Mesendoderm (in vitro differentiated cells): Measurements from ENCODE around the gene FAM120C. TPM values are rescaled to one million over a fixed set of nuclear protein-coding genes. Genes with fewer than 3 reads are reported as not detected.

Experiments
- DNase-seq: peaks from one replicate; pipeline ENCODE4 v3.0.0; 2013
- H2AK5ac ChIP-seq: 2 replicates; pipeline ENCODE4 v1.6.1; 2013; ENCODE audit warnings: low read length, inconsistent platforms
- H2BK120ac ChIP-seq: 2 replicates; pipeline ENCODE4 v1.6.1; 2013; ENCODE audit warnings: low read depth, mild to moderate bottlenecking, low read length, moderate library complexity, mixed read lengths
- H2BK15ac ChIP-seq: replicated peaks from 2 replicates; pipeline ENCODE4 v1.6.1; 2013; ENCODE audit warnings: low read depth, mild to moderate bottlenecking, moderate library complexity
- H2BK5ac ChIP-seq: 2 replicates; pipeline ENCODE4 v1.6.1; 2013; ENCODE audit warnings: low read length, inconsistent platforms
- H3K18ac ChIP-seq: 2 replicates; pipeline ENCODE4 v1.6.1; 2013; ENCODE audit warnings: mild to moderate bottlenecking, low read length, mixed read lengths
- H3K23ac ChIP-seq: one replicate; pipeline ENCODE4 v1.6.1; 2013; ENCODE audit warnings: low read length
- H3K27ac ChIP-seq: 2 replicates; pipeline ENCODE4 v1.5.1; 2013; ENCODE audit warnings: low read depth, mild to moderate bottlenecking, inconsistent platforms, low read length, moderate library complexity
- H3K27me3 ChIP-seq: 2 replicates; pipeline ENCODE4 v1.6.1; 2013; ENCODE audit warnings: low read length, control low read depth, mild to moderate bottlenecking, inconsistent platforms; ENCODE audit not compliant: insufficient read depth, poor library complexity
- H3K36me3 ChIP-seq: 2 replicates; pipeline ENCODE4 v1.6.1; 2013; ENCODE audit warnings: low read length, inconsistent platforms; ENCODE audit not compliant: control insufficient read depth, insufficient read depth
- H3K4ac ChIP-seq: one replicate; pipeline ENCODE4 v1.6.1; 2013; ENCODE audit warnings: low read depth, mild to moderate bottlenecking, low read length, moderate library complexity
- H3K4me1 ChIP-seq: 2 replicates; pipeline ENCODE4 v1.6.1; 2013; ENCODE audit warnings: low read depth, low read length, inconsistent platforms; ENCODE audit not compliant: control insufficient read depth
- H3K4me2 ChIP-seq: 2 replicates; pipeline ENCODE4 v1.6.1; 2013; ENCODE audit warnings: low read length
- H3K4me3 ChIP-seq: 2 replicates; pipeline ENCODE4 v1.5.1; 2013; ENCODE audit warnings: mild to moderate bottlenecking, low read length
- H3K56ac ChIP-seq: one replicate; pipeline ENCODE4 v1.6.1; 2013; ENCODE audit warnings: low read length
- H3K79me1 ChIP-seq: 2 replicates; pipeline ENCODE4 v1.6.1; 2013; ENCODE audit warnings: low read length, inconsistent platforms
- H3K79me2 ChIP-seq: 2 replicates; pipeline ENCODE4 v1.6.1; 2013; ENCODE audit warnings: mild to moderate bottlenecking, low read length; ENCODE audit not compliant: control insufficient read depth, insufficient read depth
- H3K9ac ChIP-seq: 2 replicates; pipeline ENCODE4 v1.6.1; 2013; ENCODE audit warnings: low read length, inconsistent platforms
- H4K5ac ChIP-seq: one replicate; pipeline ENCODE4 v1.6.1; 2013; ENCODE audit warnings: low read length
- H4K8ac ChIP-seq: one replicate; pipeline ENCODE4 v1.6.1; 2013; ENCODE audit warnings: low read depth, mild to moderate bottlenecking, control low read depth, low read length, moderate library complexity
- WGBS: extraction: QIAGEN DNeasy Blood & Tissue Kit; methylation state at CpG from one replicate; pipeline ENCODE4 v1.1.7; 2013; ENCODE audit warnings: low lambda C conversion rate, missing lambda C conversion rate; ENCODE audit not compliant: insufficient coverage; ENCODE audit errors: extremely low coverage; 5-methylcytosine and 5-hydroxymethylcytosine counted together
- polyA plus RNA-seq, 2 experiments: library from polyadenylated mRNA; stranded (reverse); fragments of 200-250 nt; gene quantifications; one replicate each; pipeline ENCODE4 v1.2.3, GENCODE V29; 2013

The FAM120C gene
- polyA plus RNA-seq (2013, experiment 1 of 2), result 4.2 TPM
- polyA plus RNA-seq (2013, experiment 2 of 2), result 3.9 TPM

GRCh38 chrX:54182864-54183613 lies at the start of gene FAM120C:
FAM120C (minus strand) TSS chrX:54183254; CDS start chrX:54183198, 56 bp downstream.
- peak within 1 kb of the TSS; percentile 45 for H3K23ac ChIP-seq
- H3K79me2 ChIP-seq, result peaks cover 24% of the 10 kb centered on the region
- H3K4me2 ChIP-seq, result peak within 1 kb of the TSS; percentile 67
- H3K56ac ChIP-seq, result peak within 1 kb of the TSS; percentile 91
- peak; percentile 86 for DNase-seq
- H3K79me1 ChIP-seq, result no peaks in the 10 kb centered on the region
- H3K36me3 ChIP-seq, result no peaks in the 10 kb centered on the region
- H2BK15ac ChIP-seq, result no peak within 1 kb of the TSS
- H3K9ac ChIP-seq, result peak within 1 kb of the TSS; percentile 71
- H2BK120ac ChIP-seq, result no peak within 1 kb of the TSS
- H3K27me3 ChIP-seq, result no peaks in the 10 kb centered on the region
- no peak within 1 kb of the TSS for H4K5ac ChIP-seq
- H2BK5ac ChIP-seq, result no peak within 1 kb of the TSS
- H3K18ac ChIP-seq, result peak within 1 kb of the TSS; percentile 45
- no CpG with 5 or more reads among the region's 70 CpGs for WGBS
- peak within 1 kb of the TSS; percentile 72 for H3K27ac ChIP-seq
- H3K4me3 ChIP-seq, result peak within 1 kb of the TSS; percentile 44
- H2AK5ac ChIP-seq, result no peak within 1 kb of the TSS
- H3K4me1 ChIP-seq, result peaks cover 4% of the 10 kb centered on the region
- H4K8ac ChIP-seq, result peak within 1 kb of the TSS; percentile 93
- H3K4ac ChIP-seq, result peak within 1 kb of the TSS; percentile 99

- no peak overlapping the region for H3K4ac ChIP-seq
- no peak overlapping the region for H2AK5ac ChIP-seq
- H3K79me2 ChIP-seq, result no peaks in the 10 kb centered on the region
- no peak overlapping the region for H2BK5ac ChIP-seq
- no peak overlapping the region for H3K27ac ChIP-seq
- H4K8ac ChIP-seq, result no peak overlapping the region
- H2BK120ac ChIP-seq, result no peak overlapping the region
- H3K9ac ChIP-seq, result no peak overlapping the region
- DNase-seq, result peak; percentile 22
- no CpG with 5 or more reads among the region's 4 CpGs for WGBS
- H3K18ac ChIP-seq, result no peak overlapping the region
- no peak overlapping the region for H3K4me3 ChIP-seq
- no peak overlapping the region for H3K56ac ChIP-seq
- no peak overlapping the region for H4K5ac ChIP-seq
- no peak overlapping the region for H3K4me2 ChIP-seq
- no peaks in the 10 kb centered on the region for H3K4me1 ChIP-seq
- H3K79me1 ChIP-seq, result no peaks in the 10 kb centered on the region
- no peak overlapping the region for H2BK15ac ChIP-seq
- no peaks in the 10 kb centered on the region for H3K36me3 ChIP-seq
- H3K27me3 ChIP-seq, result no peaks in the 10 kb centered on the region
- no peak overlapping the region for H3K23ac ChIP-seq
Observed at GRCh38 chrX:54230435-54231148, 47.5 kb upstream of the FAM120C start.

DNA sequence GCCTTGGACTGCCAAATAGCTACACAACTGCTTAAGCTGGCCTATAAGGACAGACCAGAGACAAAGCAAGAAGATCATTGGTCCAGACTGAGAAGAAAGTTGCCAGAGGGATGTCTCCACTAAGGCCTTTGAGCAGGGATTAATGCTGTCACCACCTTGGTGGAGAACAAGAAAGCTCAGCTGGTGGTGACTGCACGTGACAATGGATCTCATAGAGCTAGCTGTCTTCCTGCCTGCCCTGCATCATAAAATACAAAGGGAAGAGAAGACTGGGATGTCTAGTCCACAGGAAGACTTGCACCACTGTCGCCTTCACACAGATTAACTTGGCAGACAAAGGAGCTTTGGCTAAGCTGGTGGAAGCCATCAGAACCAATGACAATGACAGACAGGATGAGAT lies 40.5 kb upstream of the FAM120C start:
- Histone ChIP-seq H3K4me2 (no peak overlapping the region), H3K27me3 (no peaks in the 10 kb centered on the region), H3K79me1 (no peaks in the 10 kb centered on the region), H3K23ac (no peak overlapping the region), H3K79me2 (no peaks in the 10 kb centered on the region), H3K36me3 (no peaks in the 10 kb centered on the region), H4K5ac (no peak overlapping the region), H2AK5ac (no peak overlapping the region), H4K8ac (no peak overlapping the region), H3K4me1 (no peaks in the 10 kb centered on the region), H3K27ac (no peak overlapping the region), H3K4ac (no peak overlapping the region), H3K18ac (no peak overlapping the region), H2BK120ac (no peak overlapping the region), H3K4me3 (no peak overlapping the region), H3K9ac (no peak overlapping the region), H2BK15ac (no peak overlapping the region), H2BK5ac (no peak overlapping the region), H3K56ac (no peak overlapping the region)
- peak; percentile 36 for DNase-seq
- no CpG with 5 or more reads among the region's 2 CpGs for WGBS

DNA sequence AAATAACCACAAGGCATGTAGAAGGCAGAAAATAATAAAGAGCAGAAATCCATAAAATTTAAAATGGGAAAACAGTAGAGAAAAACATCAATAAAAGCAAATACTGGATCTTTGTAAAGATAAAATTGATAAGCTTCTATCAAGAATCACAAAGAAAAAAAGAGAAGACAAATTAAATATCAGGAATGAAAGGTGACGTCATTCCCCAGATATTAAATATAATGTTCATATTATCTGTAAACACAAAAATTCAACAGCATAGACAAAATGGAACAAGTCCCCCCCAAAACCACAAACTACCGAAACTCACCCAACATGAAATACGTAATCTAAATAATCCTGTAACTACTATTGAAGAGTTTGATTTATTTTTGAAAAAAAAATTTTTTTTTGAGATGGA lies 30.5 kb upstream of the FAM120C start:
- no peak for DNase-seq
- no peak overlapping the region for H2AK5ac ChIP-seq

DNA sequence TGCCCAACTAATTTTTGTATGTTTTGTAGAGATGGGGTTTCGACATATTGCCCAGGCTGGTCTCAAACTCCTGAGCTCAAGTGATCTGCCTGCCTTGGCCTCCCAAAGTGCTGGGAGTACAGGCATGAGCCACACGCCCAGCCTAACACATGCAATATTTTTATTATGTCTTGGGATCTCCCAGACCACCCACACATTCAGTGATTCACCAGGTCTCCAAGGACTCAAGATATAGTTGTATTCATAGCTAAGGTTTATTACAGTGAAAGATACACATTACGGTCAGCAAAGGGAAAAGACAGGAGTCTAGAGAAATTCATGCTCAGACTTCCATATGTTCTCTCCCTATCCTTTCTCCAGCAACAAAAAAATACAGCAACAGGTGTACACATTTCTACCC lies 25.5 kb upstream of the FAM120C start:
- Histone ChIP-seq H3K4me2 (no peak overlapping the region), H3K79me2 (no peaks in the 10 kb centered on the region), H3K9ac (no peak overlapping the region), H3K4ac (no peak overlapping the region), H2BK5ac (no peak overlapping the region), H3K36me3 (no peaks in the 10 kb centered on the region), H3K18ac (no peak overlapping the region), H3K56ac (no peak overlapping the region), H3K27me3 (no peaks in the 10 kb centered on the region), H3K4me3 (no peak overlapping the region), H3K4me1 (no peaks in the 10 kb centered on the region), H3K27ac (no peak overlapping the region), H2AK5ac (no peak overlapping the region), H4K8ac (no peak overlapping the region), H4K5ac (no peak overlapping the region), H3K23ac (no peak overlapping the region), H2BK120ac (no peak overlapping the region), H3K79me1 (no peaks in the 10 kb centered on the region), H2BK15ac (no peak overlapping the region)
- no CpG with 5 or more reads among the region's 3 CpGs for WGBS
- DNase-seq, result no peak

More for the DNA sequence above, 30.5 kb upstream of the FAM120C start:
- Histone ChIP-seq H4K5ac (no peak overlapping the region), H2BK5ac (no peak overlapping the region), H4K8ac (no peak overlapping the region), H3K9ac (no peak overlapping the region), H2BK15ac (no peak overlapping the region), H3K79me1 (no peaks in the 10 kb centered on the region), H3K36me3 (no peaks in the 10 kb centered on the region), H3K4me2 (no peak overlapping the region), H3K56ac (no peak overlapping the region), H3K27me3 (no peaks in the 10 kb centered on the region), H3K4ac (no peak overlapping the region), H3K4me3 (no peak overlapping the region), H3K4me1 (no peaks in the 10 kb centered on the region), H3K23ac (no peak overlapping the region), H3K79me2 (no peaks in the 10 kb centered on the region), H3K27ac (no peak overlapping the region), H3K18ac (no peak overlapping the region), H2BK120ac (no peak overlapping the region)
- WGBS, result no CpG with 5 or more reads among the region's 3 CpGs
